Dedifferentiated amniotic fluid mesenchymal stem cell (primary cell): ENCODE results near the gene ZNF891.

Source experiments
- DNase-seq: peaks from one replicate; pipeline ENCODE4 v3.0.0-alpha.2; 2016; ENCODE audit errors: extremely low spot score

The ZNF891 gene

GRCh38 chr12:133061954-133062353 is 68.1 kb downstream of the ZNF891 start:
- no peak for DNase-seq

- DNase-seq, result no peak
Observed at GRCh38 chr12:133058203-133059113, 71.6 kb downstream of the ZNF891 start.

- no peak for DNase-seq
Observed at GRCh38 chr12:133057446-133057845, 72.6 kb downstream of the ZNF891 start.
